Uterus (tissue), 3 donors: ENCODE results near the gene RMP24.

ENCODE experiments used
- DNase-seq, 2 donors: peaks; one replicate each; pipeline ENCODE4 v3.0.0-alpha.2; 2019 to 2020
- H3K27ac ChIP-seq, 2 donors: fragments of 200-600 bp; sonication (generic); 1 replicate in 1 of 2; 2 replicates in 1 of 2; pipeline ENCODE4 v1.5.1; 2016 to 2018
- H3K27me3 ChIP-seq, 2 donors: fragments of 200-600 bp; sonication (generic); one replicate each; pipeline ENCODE4 v1.5.1; 2018 to 2019; ENCODE audit warnings: control low read depth in 1 of 2
- H3K36me3 ChIP-seq, 2 donors: fragments of 200-600 bp; sonication (generic); one replicate each; pipeline ENCODE4 v1.5.1; 2019; ENCODE audit warnings: control low read depth in 1 of 2
- H3K4me1 ChIP-seq, 2 donors: fragments of 200-600 bp; sonication (generic); one replicate each; pipeline ENCODE4 v1.5.1; 2018 to 2019; ENCODE audit warnings: control low read depth in 1 of 2
- H3K4me3 ChIP-seq, 2 donors: fragments of 200-600 bp; sonication (generic); 1 replicate in 1 of 2; 2 replicates in 1 of 2; pipeline ENCODE4 v1.5.1; 2018 to 2019; ENCODE audit warnings: mild to moderate bottlenecking in 1 of 2
- H3K9me3 ChIP-seq, 2 donors: fragments of 200-600 bp; sonication (generic); one replicate each; pipeline ENCODE4 v1.5.1; 2019; ENCODE audit warnings: control low read depth in 1 of 2
- POLR2A ChIP-seq, 2 donors: fragments of 450-650 bp; IDR thresholded peaks; one replicate each; pipeline ENCODE4 v1.6.1; 2016; ENCODE audit warnings: antibody characterized with exemption in 2 of 2, mild to moderate bottlenecking in 1 of 2, moderate library complexity in 1 of 2
- intact Hi-C: fragments of 100-400 bp; cut with DNase I; formaldehyde crosslinking; loops from one replicate; pipeline ENCODE4 v1.15.1; 2023; ENCODE audit warnings: low total_unique reads
- TF ChIP-seq, protein P1 (sequence below), 4 experiments: fragments of 200-600 bp in 2 of 4; fragments of 450-650 bp in 2 of 4; sonication (generic) in 2 of 4; IDR thresholded peaks; one replicate each; pipeline ENCODE4 v1.5.1; 2016 to 2019; ENCODE audit warnings: antibody characterized with exemption in 4 of 4, mild to moderate bottlenecking in 2 of 4, moderate library complexity in 1 of 4
- donor health status: DM: yes; HTN: yes; CAD: no.

The RMP24 gene

DNA sequence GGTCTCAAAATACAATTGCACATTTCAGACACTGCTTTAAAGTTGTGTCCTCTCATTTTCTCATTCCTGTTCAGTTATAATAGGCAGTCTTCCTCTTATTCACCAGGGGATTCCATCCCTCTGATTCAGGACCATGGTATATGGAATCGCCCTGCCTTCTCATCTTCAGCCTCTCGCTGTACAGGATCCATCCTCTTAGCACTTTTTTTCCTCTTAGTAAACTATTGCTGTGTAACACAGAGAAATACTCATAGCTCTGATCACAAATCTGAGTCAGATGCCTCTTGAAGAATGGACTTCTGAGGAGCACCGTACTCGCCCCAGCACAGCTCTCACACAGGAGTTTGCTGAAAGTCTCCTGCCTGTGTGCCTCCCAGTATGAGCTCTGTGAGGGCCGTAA is 11.3 kb downstream of the RMP24 start:
- no peak overlapping the region for H3K27ac ChIP-seq

DNA sequence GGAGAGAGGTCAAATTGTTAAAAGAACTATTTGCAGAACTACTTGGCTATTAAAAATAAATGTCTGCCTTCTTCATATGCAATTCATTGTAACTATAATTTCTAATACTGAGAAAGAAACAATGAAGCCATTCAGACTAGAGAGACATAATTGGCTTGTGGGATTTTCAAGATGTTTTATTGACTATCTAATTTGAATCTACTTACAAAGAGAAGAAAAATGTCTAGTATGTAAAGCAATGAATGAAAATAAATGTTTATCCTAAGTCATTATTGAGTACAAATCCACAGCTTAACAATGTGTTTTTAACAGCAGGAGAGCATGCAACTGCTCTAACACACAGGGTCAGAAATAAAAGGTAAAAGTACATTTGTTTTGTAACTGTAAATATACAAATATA is 19.2 kb downstream of the RMP24 start:
- intact Hi-C loops, result no loop called here
- H3K4me3 ChIP-seq, result no peak overlapping the region
- DNase-seq, result no peak
- H3K36me3 ChIP-seq, result no peaks in the 10 kb centered on the region
- no peak overlapping the region for H3K27ac ChIP-seq
- H3K27me3 ChIP-seq, result no peaks in the 10 kb centered on the region
- TF ChIP-seq, protein P1, sequence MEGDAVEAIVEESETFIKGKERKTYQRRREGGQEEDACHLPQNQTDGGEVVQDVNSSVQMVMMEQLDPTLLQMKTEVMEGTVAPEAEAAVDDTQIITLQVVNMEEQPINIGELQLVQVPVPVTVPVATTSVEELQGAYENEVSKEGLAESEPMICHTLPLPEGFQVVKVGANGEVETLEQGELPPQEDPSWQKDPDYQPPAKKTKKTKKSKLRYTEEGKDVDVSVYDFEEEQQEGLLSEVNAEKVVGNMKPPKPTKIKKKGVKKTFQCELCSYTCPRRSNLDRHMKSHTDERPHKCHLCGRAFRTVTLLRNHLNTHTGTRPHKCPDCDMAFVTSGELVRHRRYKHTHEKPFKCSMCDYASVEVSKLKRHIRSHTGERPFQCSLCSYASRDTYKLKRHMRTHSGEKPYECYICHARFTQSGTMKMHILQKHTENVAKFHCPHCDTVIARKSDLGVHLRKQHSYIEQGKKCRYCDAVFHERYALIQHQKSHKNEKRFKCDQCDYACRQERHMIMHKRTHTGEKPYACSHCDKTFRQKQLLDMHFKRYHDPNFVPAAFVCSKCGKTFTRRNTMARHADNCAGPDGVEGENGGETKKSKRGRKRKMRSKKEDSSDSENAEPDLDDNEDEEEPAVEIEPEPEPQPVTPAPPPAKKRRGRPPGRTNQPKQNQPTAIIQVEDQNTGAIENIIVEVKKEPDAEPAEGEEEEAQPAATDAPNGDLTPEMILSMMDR (IDR thresholded peaks at IDR 0.05), result no peak
- no peak for TF ChIP-seq POLR2A (IDR thresholded peaks at IDR 0.05)
- H3K4me1 ChIP-seq, result no peaks in the 10 kb centered on the region
- no peaks in the 10 kb centered on the region for H3K9me3 ChIP-seq

More for the DNA sequence above, 11.3 kb downstream of the RMP24 start:
- Histone ChIP-seq H3K4me1 (no peaks in the 10 kb centered on the region), H3K4me3 (no peak overlapping the region), H3K9me3 (no peaks in the 10 kb centered on the region), H3K27me3 (no peaks in the 10 kb centered on the region), H3K36me3 (no peaks in the 10 kb centered on the region)
- no peak for DNase-seq
- intact Hi-C loops, result no loop called here
- no peak for TF ChIP-seq POLR2A (IDR thresholded peaks at IDR 0.05)
- TF ChIP-seq, protein P1 (IDR thresholded peaks at IDR 0.05), result no peak

DNA sequence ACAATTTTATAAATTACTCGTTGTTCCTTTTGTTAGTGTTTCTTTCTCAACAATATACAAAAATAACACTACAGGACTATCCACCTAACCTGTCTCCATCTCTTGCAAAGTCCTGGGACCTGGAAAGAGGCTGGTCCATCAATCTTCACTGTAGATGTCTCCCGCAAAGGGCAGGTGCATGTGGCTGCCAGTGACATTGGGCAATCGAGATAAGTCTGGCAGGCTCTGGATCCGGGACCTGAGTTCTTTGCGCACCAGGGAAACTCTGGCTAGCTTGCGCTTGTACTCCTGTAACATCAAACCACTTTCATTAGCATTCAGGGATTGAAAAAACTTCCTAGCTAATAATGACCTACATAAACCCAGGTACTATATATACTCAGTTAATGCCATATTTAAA is 20.5 kb downstream of the RMP24 start:
- DNase-seq, result no peak
- H3K4me1 ChIP-seq, result no peaks in the 10 kb centered on the region
- H3K27ac ChIP-seq, result no peak overlapping the region
- intact Hi-C loops, result no loop called here
- no peaks in the 10 kb centered on the region for H3K9me3 ChIP-seq
- H3K36me3 ChIP-seq, result no peaks in the 10 kb centered on the region
- TF ChIP-seq, protein P1 (IDR thresholded peaks at IDR 0.05), result no peak
- no peak for TF ChIP-seq POLR2A (IDR thresholded peaks at IDR 0.05)
- no peaks in the 10 kb centered on the region for H3K27me3 ChIP-seq
- H3K4me3 ChIP-seq, result no peak overlapping the region

DNA sequence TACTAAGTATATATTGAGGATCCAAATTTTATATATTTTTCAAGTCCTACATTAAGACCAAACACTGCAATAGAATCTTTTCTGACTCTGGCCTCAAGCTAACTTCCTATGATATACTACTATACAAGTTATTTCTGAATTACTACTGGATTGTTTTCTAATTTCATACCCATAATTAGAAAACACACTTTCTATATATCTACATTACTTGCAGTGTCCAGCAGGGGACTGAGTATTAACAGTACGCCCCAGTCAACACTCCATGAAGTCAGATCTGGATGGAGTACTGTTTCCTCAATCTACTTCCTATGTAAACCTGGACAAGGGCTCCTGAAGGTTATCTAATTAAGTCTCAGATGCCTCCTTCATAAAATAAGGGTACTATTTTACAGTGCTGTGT is 26.5 kb downstream of the RMP24 start:
- intact Hi-C loops, result no loop called here
- Histone ChIP-seq H3K4me3 (no peak overlapping the region), H3K4me1 (no peaks in the 10 kb centered on the region), H3K9me3 (no peaks in the 10 kb centered on the region), H3K27ac (no peak overlapping the region), H3K36me3 (no peaks in the 10 kb centered on the region), H3K27me3 (no peaks in the 10 kb centered on the region)
- no peak for TF ChIP-seq POLR2A (IDR thresholded peaks at IDR 0.05)
- TF ChIP-seq, protein P1 (IDR thresholded peaks at IDR 0.05), result no peak
- no peak for DNase-seq

DNA sequence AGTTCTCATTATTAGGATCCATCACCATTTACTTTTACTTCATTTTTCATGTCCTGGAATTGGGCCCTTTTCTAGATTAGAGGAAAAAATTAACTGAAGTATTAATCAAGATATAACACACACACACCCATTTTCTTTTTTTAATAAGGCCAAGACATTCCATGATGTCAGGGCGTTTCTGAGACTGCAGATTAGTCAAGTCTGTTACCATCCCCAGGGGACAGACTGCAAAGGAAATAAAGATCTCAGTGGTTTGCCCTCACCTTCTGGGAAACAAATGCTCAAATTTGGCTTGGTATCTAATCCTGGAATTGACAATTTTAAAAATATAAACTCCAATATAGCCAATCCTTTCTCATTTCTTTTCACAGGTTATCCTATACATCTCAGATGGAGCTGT is 27.4 kb downstream of the RMP24 start:
- Histone ChIP-seq H3K27me3 (no peaks in the 10 kb centered on the region), H3K9me3 (no peaks in the 10 kb centered on the region), H3K36me3 (no peaks in the 10 kb centered on the region), H3K27ac (no peak overlapping the region), H3K4me3 (no peak overlapping the region), H3K4me1 (no peaks in the 10 kb centered on the region)
- no peak for DNase-seq
- intact Hi-C loops, result no loop called here
- TF ChIP-seq, protein P1 (IDR thresholded peaks at IDR 0.05), result no peak
- no peak for TF ChIP-seq POLR2A (IDR thresholded peaks at IDR 0.05)
